GM12878 (cell line): ENCODE data around the gene ZBTB44. TPM values are rescaled to one million over a fixed set of nuclear protein-coding genes. Genes with fewer than 3 reads are reported as not detected.

Experiments used
- ATAC-seq: fragments of 200-7000 bp; cut with Tn5 transposase; 3 replicates; pipeline ENCODE4 v1.9.1; 2020; ENCODE audit warnings: mild to moderate bottlenecking, moderate library complexity
- BruUV-seq: library from RNA; stranded (reverse); fragments of 400-500 nt; replicated peaks from 2 replicates; lab custom pipeline; 2021; lab: Mats Ljungman, UMichigan
- CTCF ChIA-PET: fragments of 300-600 bp; sonication (Branson Sonifier 250); formaldehyde crosslinking; extraction: SDS; loops from one replicate; lab custom pipeline; 2021; ENCODE audit warnings: inconsistent platforms; lab: Yijun Ruan, JAX
- POLR2A ChIA-PET: fragments of 350-600 bp; formaldehyde crosslinking; extraction: SDS; loops from one replicate; lab custom pipeline; 2021; ENCODE audit warnings: inconsistent platforms; lab: Charles Lee
- RAD21 ChIA-PET: fragments of 300-600 bp; sonication (Branson Sonifier 250); formaldehyde crosslinking; loops from one replicate; lab custom pipeline; 2023; ENCODE audit warnings: antibody characterized with exemption; ENCODE audit not compliant: unreplicated experiment; lab: Charles Lee
- SMC1A ChIA-PET: fragments of 300-600 bp; sonication (Branson Sonifier 250); formaldehyde crosslinking; loops from one replicate; lab custom pipeline; 2023; ENCODE audit not compliant: unreplicated experiment, uncharacterized antibody; lab: Charles Lee
- DNase-seq: peaks from one replicate; pipeline ENCODE4 v3.0.0-alpha.2; 2011; ENCODE audit warnings: low read depth, low spot score
- FAIRE-seq: peaks from 3 replicates; lab custom pipeline; 2011; peaks lifted over from hg19 to GRCh38; lab: Jason Lieb, UNC
- H2AFZ ChIP-seq: 2 replicates; pipeline ENCODE4 v1.6.0; 2011; ENCODE audit warnings: low read depth, low read length, control low read depth; ENCODE audit not compliant: control insufficient read depth
- H3K27ac ChIP-seq: 2 replicates; pipeline ENCODE4 v1.5.1; 2011; ENCODE audit warnings: control low read depth; ENCODE audit not compliant: control insufficient read depth, insufficient read depth
- H3K27me3 ChIP-seq, 2 experiments: replicated peaks in 1 of 2; 2 replicates each; pipeline versions ENCODE4 v1.6.0 to v1.6.1; 2011; ENCODE audit warnings: low read length in 1 of 2; ENCODE audit not compliant: control insufficient read depth in 2 of 2, insufficient read depth in 2 of 2
- H3K36me3 ChIP-seq, 2 experiments: 2 replicates each; pipeline ENCODE4 v1.5.1; 2011; ENCODE audit warnings: low read length in 1 of 2; ENCODE audit not compliant: control insufficient read depth in 2 of 2, insufficient read depth in 2 of 2
- H3K4me1 ChIP-seq: 2 replicates; pipeline ENCODE4 v1.6.1; 2011; ENCODE audit warnings: mild to moderate bottlenecking, low read length, moderate library complexity, mixed read lengths; ENCODE audit not compliant: control insufficient read depth, insufficient read depth
- H3K4me2 ChIP-seq: 2 replicates; pipeline ENCODE4 v1.6.0; 2011; ENCODE audit warnings: control low read depth; ENCODE audit not compliant: control insufficient read depth, insufficient read depth
- H3K4me3 ChIP-seq: fragments of 200-600 bp; sonication (generic); 2 replicates; pipeline ENCODE4 v1.5.1; 2016
- H3K79me2 ChIP-seq: 2 replicates; pipeline ENCODE4 v1.6.0; 2011; ENCODE audit warnings: low read length; ENCODE audit not compliant: control insufficient read depth, insufficient read depth
- H3K9ac ChIP-seq: 2 replicates; pipeline ENCODE4 v1.8.0; 2011; ENCODE audit warnings: low read length, control low read depth, mixed read lengths; ENCODE audit not compliant: control insufficient read depth, insufficient read depth
- H3K9me3 ChIP-seq: replicated peaks from 3 replicates; pipeline ENCODE4 v1.5.1; 2011; ENCODE audit warnings: mild to moderate bottlenecking, low read length; ENCODE audit not compliant: control insufficient read depth, insufficient read depth
- H4K20me1 ChIP-seq: 2 replicates; pipeline ENCODE4 v1.6.0; 2011; ENCODE audit not compliant: control insufficient read depth, insufficient read depth
- BRCA1 ChIP-seq: IDR thresholded peaks from 2 replicates; pipeline ENCODE4 v1.6.1; 2011; ENCODE audit warnings: low read depth, low read length, improper control_type of control experiment
- CREM ChIP-seq: IDR thresholded peaks from 2 replicates; pipeline ENCODE4 v1.6.1; 2014; ENCODE audit warnings: antibody characterized with exemption, low read depth
- CTCF ChIP-seq, 3 experiments: IDR thresholded peaks in 2 of 3; conservative IDR thresholded peaks in 1 of 3; 2 replicates each; pipeline ENCODE4 v1.5.1; 2011; ENCODE audit warnings: low read depth in 3 of 3, low read length in 3 of 3, mild to moderate bottlenecking in 3 of 3, control low read depth in 2 of 3, moderate library complexity in 2 of 3, inconsistent platforms in 1 of 3, mixed read lengths in 1 of 3; ENCODE audit not compliant: control insufficient read depth in 2 of 3, insufficient read depth in 1 of 3; ENCODE audit errors: extremely low read depth in 1 of 3
- IKZF2 ChIP-seq, 2 experiments: fragments of 450-650 bp; IDR thresholded peaks; 2 replicates each; pipeline ENCODE4 v1.6.1; 2017; ENCODE audit warnings: mild to moderate bottlenecking in 2 of 2, moderate library complexity in 2 of 2
- IRF3 ChIP-seq: fragments of 450-650 bp; IDR thresholded peaks from 2 replicates; pipeline ENCODE4 v1.6.1; 2014; ENCODE audit warnings: mild to moderate bottlenecking
- JUND ChIP-seq: IDR thresholded peaks from 2 replicates; pipeline ENCODE4 v1.6.1; 2012; ENCODE audit warnings: low read depth, mild to moderate bottlenecking, low read length, improper control_type of control experiment, moderate library complexity
- MEF2A ChIP-seq: IDR thresholded peaks from 2 replicates; pipeline ENCODE4 v1.6.1; 2011; ENCODE audit warnings: low read depth, mild to moderate bottlenecking, low read length, moderate library complexity; ENCODE audit not compliant: insufficient read depth
- RELA ChIP-seq: fragments of 450-650 bp; IDR thresholded peaks from 2 replicates; pipeline ENCODE4 v1.8.0; 2014; ENCODE audit warnings: borderline replicate concordance; ENCODE audit not compliant: partially characterized antibody
- SIN3A ChIP-seq: IDR thresholded peaks from 2 replicates; pipeline ENCODE4 v1.6.1; 2012; ENCODE audit warnings: low read depth, low read length, improper control_type of control experiment
- SUPT20H ChIP-seq: IDR thresholded peaks from 2 replicates; pipeline ENCODE4 v1.6.1; 2011; ENCODE audit warnings: low read depth, mild to moderate bottlenecking, low read length, moderate library complexity, borderline replicate concordance; ENCODE audit not compliant: control insufficient read depth
- TAF1 ChIP-seq: IDR thresholded peaks from 2 replicates; pipeline ENCODE4 v1.6.1; 2011; ENCODE audit warnings: mild to moderate bottlenecking, low read depth, low read length, borderline replicate concordance
- TCF7 ChIP-seq: IDR thresholded peaks from 2 replicates; pipeline ENCODE4 v1.6.1; 2014; ENCODE audit warnings: antibody characterized with exemption, borderline replicate concordance
- USF1 ChIP-seq: IDR thresholded peaks from 2 replicates; pipeline ENCODE4 v1.6.1; 2011; ENCODE audit warnings: borderline replicate concordance, low read depth, mild to moderate bottlenecking, moderate library complexity, mixed read lengths, low read length; ENCODE audit not compliant: insufficient read depth; ENCODE audit errors: extremely low read length
- ZNF687 ChIP-seq: fragments of 450-650 bp; IDR thresholded peaks from 2 replicates; pipeline ENCODE4 v1.6.1; 2017; ENCODE audit warnings: mild to moderate bottlenecking, moderate library complexity
- WGBS: methylation state at CpG from one replicate; pipeline ENCODE4 v1.1.6; 2016; ENCODE audit warnings: low lambda C conversion rate; ENCODE audit not compliant: insufficient replicate concordance, insufficient coverage; ENCODE audit errors: missing lambda C conversion rate; 5-methylcytosine and 5-hydroxymethylcytosine counted together
- in situ Hi-C: fragments of 300-500 bp; cut with MboI; formaldehyde crosslinking; loops from 9 replicates; pipeline ENCODE4 v1.14.3; 2018; ENCODE audit warnings: mixed read lengths
- intact Hi-C: fragments of 100-400 bp; cut with micrococcal nuclease; formaldehyde crosslinking; loops from one replicate; pipeline ENCODE4 v1.14.2; 2022; ENCODE audit not compliant: unreplicated experiment
- polyA plus RNA-seq, 11 experiments: library from polyadenylated mRNA; depleted of rRNA in 4 of 11; unstranded in 6 of 11; stranded (reverse) in 5 of 11; fragments of >200 nt; fragmentation: Nextera tagmentation in 4 of 11; fragmentation: Illumina TruSeq in 1 of 11; extraction: Ambion mirVana in 4 of 11; extraction: Trizol in 1 of 11; gene quantifications; 1 replicate in 1 of 11; 2 replicates in 10 of 11; pipeline versions ENCODE4 v1.2.1 to v1.2.3, GENCODE V29; 2011 to 2016; ENCODE audit warnings: inconsistent platforms in 2 of 11, missing spikeins in 2 of 11, low read depth in 1 of 11
- total RNA-seq, 4 experiments: library from RNA; depleted of rRNA in 3 of 4; stranded (reverse); fragments of >200 nt in 3 of 4; fragmentation: Illumina TruSeq in 1 of 4; extraction: Trizol in 1 of 4; gene quantifications; 2 replicates each; pipeline versions ENCODE4 v1.2.1 to v1.2.3, GENCODE V29; 2013 to 2021

ZBTB44 gene
- total and polyA plus RNA-seq, 10 of the 15 experiments (the other 5 are each of a cell fraction or from before 2014, with no cell fraction given): 2.8 to 38.2 (median 12.2) TPM

GRCh38 chr11:130310622-130311021, 4.1 kb downstream of the ZBTB44 start:
- peaks cover 4% of the 10 kb centered on the region; the same call in 1 of the 2 replicates for H4K20me1 ChIP-seq
- H3K79me2 ChIP-seq: peaks cover 38% of the 10 kb centered on the region
- no peak overlapping the region for H2AFZ ChIP-seq
- intact Hi-C loops (loop anchor here (5.0 kb wide), 2 partner anchors 33 to 68 kb away; no protein-coding TSS in a partner anchor), in situ Hi-C loops (no loop called here)
- H3K27me3 ChIP-seq: no peaks in the 10 kb centered on the region
- peaks cover 7% of the 10 kb centered on the region; the same call in 1 of the 2 replicates for H3K4me1 ChIP-seq
- CTCF ChIA-PET: interaction anchor here (0.7 to 2.2 kb wide), 4 partner anchors 10 to 522 kb away, joined by 3 to 9 read pairs (median 8); no protein-coding TSS in a partner anchor
- DNase-seq: no peak
- SMC1A ChIA-PET: interaction anchor here (0.6 to 5.3 kb wide), 8 partner anchors 9 to 164 kb away, joined by 3 to 40 read pairs (median 4); no protein-coding TSS in a partner anchor
- peaks cover 4% of the 10 kb centered on the region; the same call in 2 of the 3 replicates for H3K9me3 ChIP-seq
- 94% methylated on average over 4 of the region's 4 CpGs for WGBS
- H3K36me3 ChIP-seq: no peaks in the 10 kb centered on the region; a peak in 1 of 4 replicates
- no peak overlapping the region for H3K27ac ChIP-seq
- POLR2A ChIA-PET: interaction anchor here (0.7 to 5.0 kb wide), 3 partner anchors 9 to 606 kb away, joined by 3 to 24 read pairs (median 4); no protein-coding TSS in a partner anchor
- BruUV-seq: no TSS peak
- no peak overlapping the region for H3K4me2 ChIP-seq
- RAD21 ChIA-PET: interaction anchor here (0.8 to 3.5 kb wide), 4 partner anchors 8 to 40 kb away, joined by 3 to 21 read pairs (median 4); no protein-coding TSS in a partner anchor
- ATAC-seq: no peak
- 0 out of 2 replicates have a peak overlapping the region, but pooled peaks have one; percentile 9 for H3K4me3 ChIP-seq
- no peak overlapping the region for H3K9ac ChIP-seq
- no peak for FAIRE-seq
- no peak for TF ChIP-seq TCF7
- no peak for TF ChIP-seq BRCA1
- no peak for TF ChIP-seq RELA
- no peak for TF ChIP-seq CREM
- TF ChIP-seq IKZF2 (IDR thresholded peaks at IDR 0.05): no peak
- no peak for TF ChIP-seq MEF2A
- no peak for TF ChIP-seq CTCF (IDR thresholded peaks at IDR 0.05 in 2 of 3, conservative IDR thresholded peaks at IDR 0.05 in 1 of 3; ENCODE audit: control insufficient read depth in 2 of 3, extremely low read depth in 1 of 3, insufficient read depth in 1 of 3, low read depth in 3 of 3, low read length in 3 of 3)
- TF ChIP-seq SUPT20H: no peak
- no peak for TF ChIP-seq IRF3
- TF ChIP-seq SIN3A: no peak
- TF ChIP-seq JUND: no peak
- no peak for TF ChIP-seq TAF1
- TF ChIP-seq USF1: no peak
- TF ChIP-seq ZNF687: no peak
